GM10248 (cell line): ENCODE data around the gene PTPRF.

Experiments
- CTCF ChIA-PET: fragments of 300-600 bp; sonication (Branson Sonifier 250); formaldehyde crosslinking; extraction: SDS; loops from one replicate; lab custom pipeline; 2021; ENCODE audit warnings: antibody characterized with exemption; lab: Yijun Ruan, JAX
- POLR2A ChIA-PET: fragments of 350-650 bp; sonication (Branson Sonifier 250); formaldehyde crosslinking; extraction: SDS; loops from one replicate; lab custom pipeline; 2020; ENCODE audit warnings: antibody characterized with exemption; lab: Yijun Ruan, JAX
- DNase-seq: peaks from one replicate; pipeline ENCODE4 v3.0.0; 2012; ENCODE audit errors: extremely low spot score
- TF ChIP-seq, protein P1 (sequence below): IDR thresholded peaks from 2 replicates; pipeline ENCODE4 v1.5.1; 2012; ENCODE audit warnings: mild to moderate bottlenecking, low read depth; ENCODE audit errors: extremely low read depth, missing control alignments, control extremely low read depth

Gene PTPRF

GRCh38 chr1:43583058-43583457 is 52.4 kb downstream of the PTPRF start:
- CTCF ChIA-PET: interaction anchor here (1.3 kb wide), 1 partner anchor 11 kb away, joined by 6 read pairs; no protein-coding TSS in a partner anchor
- POLR2A ChIA-PET: no interaction called here
- TF ChIP-seq, protein P1, sequence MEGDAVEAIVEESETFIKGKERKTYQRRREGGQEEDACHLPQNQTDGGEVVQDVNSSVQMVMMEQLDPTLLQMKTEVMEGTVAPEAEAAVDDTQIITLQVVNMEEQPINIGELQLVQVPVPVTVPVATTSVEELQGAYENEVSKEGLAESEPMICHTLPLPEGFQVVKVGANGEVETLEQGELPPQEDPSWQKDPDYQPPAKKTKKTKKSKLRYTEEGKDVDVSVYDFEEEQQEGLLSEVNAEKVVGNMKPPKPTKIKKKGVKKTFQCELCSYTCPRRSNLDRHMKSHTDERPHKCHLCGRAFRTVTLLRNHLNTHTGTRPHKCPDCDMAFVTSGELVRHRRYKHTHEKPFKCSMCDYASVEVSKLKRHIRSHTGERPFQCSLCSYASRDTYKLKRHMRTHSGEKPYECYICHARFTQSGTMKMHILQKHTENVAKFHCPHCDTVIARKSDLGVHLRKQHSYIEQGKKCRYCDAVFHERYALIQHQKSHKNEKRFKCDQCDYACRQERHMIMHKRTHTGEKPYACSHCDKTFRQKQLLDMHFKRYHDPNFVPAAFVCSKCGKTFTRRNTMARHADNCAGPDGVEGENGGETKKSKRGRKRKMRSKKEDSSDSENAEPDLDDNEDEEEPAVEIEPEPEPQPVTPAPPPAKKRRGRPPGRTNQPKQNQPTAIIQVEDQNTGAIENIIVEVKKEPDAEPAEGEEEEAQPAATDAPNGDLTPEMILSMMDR: no peak
- DNase-seq: no peak

GRCh38 chr1:43584204-43584603 is 53.5 kb downstream of the PTPRF start:
- ChIA-PET POLR2A (no interaction called here), CTCF (no interaction called here)
- no peak for DNase-seq
- TF ChIP-seq, protein P1: no peak

DNA sequence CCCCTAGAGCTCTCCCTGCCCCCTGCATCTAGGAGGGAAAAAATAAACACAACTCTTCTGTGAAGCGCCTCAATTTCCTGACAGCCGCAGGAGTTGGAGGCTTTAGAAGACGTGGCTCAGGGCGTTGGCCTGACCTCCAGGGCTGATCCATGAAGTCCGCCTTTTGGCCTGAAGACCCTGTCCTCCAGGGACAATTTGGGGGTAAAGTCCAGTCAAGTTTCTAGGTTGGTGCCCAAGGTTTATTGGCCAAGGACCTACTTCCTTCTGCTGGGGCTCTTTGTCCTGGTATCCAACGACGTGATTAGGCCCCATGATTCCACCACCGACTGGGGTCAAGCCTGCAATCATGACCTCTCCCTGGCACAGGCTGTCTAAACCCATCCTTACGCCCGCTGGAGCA is 54.9 kb downstream of the PTPRF start:
- ChIA-PET CTCF (no interaction called here), POLR2A (no interaction called here)
- no peak for DNase-seq
- TF ChIP-seq, protein P1: no peak

GRCh38 chr1:43586136-43586731 is 55.6 kb downstream of the PTPRF start:
- CTCF ChIA-PET: no interaction called here
- DNase-seq: no peak
- POLR2A ChIA-PET: no interaction called here
- TF ChIP-seq, protein P1: no peak

- ChIA-PET POLR2A (no interaction called here), CTCF (no interaction called here)
Measured at GRCh38 chr1:43587001-43587400, 56.3 kb downstream of the PTPRF start.

DNA sequence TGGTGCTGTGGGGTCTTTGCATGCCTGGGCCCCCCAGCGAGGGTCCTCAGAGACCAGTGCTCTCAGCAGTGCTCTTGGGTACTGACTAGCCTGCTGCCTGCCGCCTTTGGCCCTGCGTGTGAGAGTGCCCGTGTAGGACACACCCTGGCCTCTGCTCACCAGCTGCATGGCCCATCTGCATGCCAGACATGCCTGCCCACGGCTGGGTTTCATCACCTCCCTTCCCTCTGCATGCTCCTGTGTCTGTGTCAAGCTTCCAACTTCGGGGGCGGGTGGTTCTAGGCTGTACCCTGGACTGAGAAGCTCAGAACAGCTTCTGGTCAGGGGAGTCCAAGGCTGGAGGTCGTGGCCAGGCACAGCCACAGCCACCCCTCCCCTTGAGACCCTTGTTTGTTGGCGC is 56.9 kb downstream of the PTPRF start:
- no peak for DNase-seq
- TF ChIP-seq, protein P1: no peak
- POLR2A ChIA-PET: no interaction called here
- CTCF ChIA-PET: interaction anchor here (1.6 kb wide), 1 partner anchor 347 kb away, joined by 5 read pairs; no protein-coding TSS in a partner anchor

More at GRCh38 chr1:43587001-43587400, 56.3 kb downstream of the PTPRF start:
- DNase-seq: no peak
- TF ChIP-seq, protein P1: no peak
